HG03139 (cell line): ENCODE measurements around the gene ALOX15.
"Not testable (repeated sequence)": the region's sequence is repeated elsewhere in the genome, so short reads cannot be mapped to it uniquely, and the experiment has no call there.

Source experiments
- ATAC-seq: cut with Tn5 transposase; IDR thresholded peaks from one replicate; pipeline ENCODE4 v1.9.1; 2021; ENCODE audit not compliant: unreplicated experiment

Gene ALOX15

GRCh38 chr17:4620531-4621101 is 20.9 kb downstream of the ALOX15 start:
- no peak for ATAC-seq

DNA sequence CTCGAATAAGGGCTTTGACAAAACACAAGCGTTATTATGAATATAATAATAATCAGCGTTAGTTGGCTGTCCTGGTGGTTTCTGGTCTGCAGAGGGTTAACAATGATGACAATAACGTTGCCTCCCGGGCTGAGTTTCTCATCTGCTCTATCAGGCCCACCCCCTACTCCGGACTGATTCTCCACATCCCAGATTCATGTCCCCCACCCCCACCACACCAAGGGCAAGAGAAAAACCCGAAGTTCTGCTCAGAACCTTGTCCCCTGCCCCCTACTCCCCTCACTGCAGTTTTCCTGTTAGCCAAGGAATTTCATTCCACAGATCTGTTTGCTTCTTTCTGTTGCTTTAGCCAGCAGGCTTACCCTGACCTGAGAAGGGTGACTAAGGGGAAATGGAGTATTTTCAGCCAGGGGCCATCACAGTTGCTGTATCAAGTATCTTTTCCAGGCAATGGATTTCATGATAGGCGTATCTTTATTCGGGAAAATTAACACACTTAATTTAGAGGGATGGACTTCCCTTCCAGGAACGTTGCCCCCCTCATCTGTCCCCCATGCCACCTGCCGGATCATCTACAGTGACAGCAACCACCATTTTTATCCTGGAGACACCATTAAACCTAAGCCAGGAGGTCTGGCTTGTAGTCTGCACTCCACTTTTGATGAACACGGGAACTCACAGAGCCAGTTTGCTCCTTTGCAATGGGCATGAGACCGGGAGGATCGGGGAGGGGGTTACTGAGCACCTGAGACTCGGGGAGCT is 23.7 kb downstream of the ALOX15 start:
- no peak for ATAC-seq

DNA sequence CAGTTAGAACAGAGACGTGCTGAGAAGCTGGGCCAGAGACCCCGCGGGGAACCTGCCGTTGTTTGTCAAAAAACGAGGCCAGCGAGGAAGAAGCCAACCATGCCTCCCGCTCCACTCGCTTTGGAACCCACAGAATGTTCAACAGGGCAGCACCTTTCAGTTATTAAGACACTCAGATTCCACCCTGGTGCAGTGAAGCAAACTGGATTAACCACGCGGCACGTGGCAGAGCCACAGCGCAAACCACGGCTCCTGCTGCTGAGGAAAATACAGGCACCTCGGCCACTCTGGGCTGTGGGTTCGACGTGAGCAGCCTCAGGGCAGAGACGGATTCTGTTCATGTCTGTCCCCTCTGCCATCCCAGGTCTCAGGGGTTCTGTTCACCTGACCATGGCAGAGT is 24.4 kb downstream of the ALOX15 start:
- ATAC-seq: no peak

GRCh38 chr17:4616476-4616875 is 25.0 kb downstream of the ALOX15 start:
- no peak for ATAC-seq

- no peak for ATAC-seq
Measured at GRCh38 chr17:4610656-4611055, 30.8 kb downstream of the ALOX15 start.

- ATAC-seq: no peak
Measured at GRCh38 chr17:4610162-4610561, 31.3 kb downstream of the ALOX15 start.

GRCh38 chr17:4609761-4610160 is 31.7 kb downstream of the ALOX15 start:
- ATAC-seq: no peak

GRCh38 chr17:4607773-4608187 is 33.7 kb downstream of the ALOX15 start:
- no peak for ATAC-seq

GRCh38 chr17:4607261-4607741 is 34.2 kb downstream of the ALOX15 start:
- no peak for ATAC-seq

DNA sequence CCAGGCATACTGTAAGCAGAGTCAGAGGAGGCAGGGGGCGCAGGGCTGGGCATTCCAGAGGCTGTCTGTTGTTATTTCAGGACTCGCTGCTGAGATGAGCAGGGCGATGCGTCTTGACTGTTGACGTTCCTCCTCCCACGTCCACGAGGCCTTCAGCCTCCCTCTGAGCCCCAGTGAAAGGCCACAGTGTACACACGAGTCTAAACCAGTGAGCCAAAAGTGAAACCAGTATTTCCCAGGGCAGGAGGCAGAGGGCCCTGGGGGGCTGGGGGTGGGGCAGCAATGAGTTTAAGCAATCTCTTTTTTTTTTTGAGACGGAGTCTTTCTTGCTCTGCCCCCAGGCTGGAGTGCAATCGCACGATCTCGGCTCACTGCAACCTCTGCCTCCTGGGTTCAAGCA is 35.7 kb downstream of the ALOX15 start:
- ATAC-seq: no peak

- ATAC-seq: not testable (repeated sequence)
Measured at GRCh38 chr17:4604736-4605135, 36.7 kb downstream of the ALOX15 start.

- no peak for ATAC-seq
Measured at GRCh38 chr17:4604111-4604644, 37.3 kb downstream of the ALOX15 start.

GRCh38 chr17:4602041-4602440 is 39.4 kb downstream of the ALOX15 start:
- ATAC-seq: no peak

- ATAC-seq: no peak
Measured at GRCh38 chr17:4601326-4601725, 40.2 kb downstream of the ALOX15 start.

- ATAC-seq: no peak
Measured at GRCh38 chr17:4600563-4600962, 40.9 kb downstream of the ALOX15 start.

GRCh38 chr17:4599505-4600281 is 41.8 kb downstream of the ALOX15 start:
- ATAC-seq: no peak

DNA sequence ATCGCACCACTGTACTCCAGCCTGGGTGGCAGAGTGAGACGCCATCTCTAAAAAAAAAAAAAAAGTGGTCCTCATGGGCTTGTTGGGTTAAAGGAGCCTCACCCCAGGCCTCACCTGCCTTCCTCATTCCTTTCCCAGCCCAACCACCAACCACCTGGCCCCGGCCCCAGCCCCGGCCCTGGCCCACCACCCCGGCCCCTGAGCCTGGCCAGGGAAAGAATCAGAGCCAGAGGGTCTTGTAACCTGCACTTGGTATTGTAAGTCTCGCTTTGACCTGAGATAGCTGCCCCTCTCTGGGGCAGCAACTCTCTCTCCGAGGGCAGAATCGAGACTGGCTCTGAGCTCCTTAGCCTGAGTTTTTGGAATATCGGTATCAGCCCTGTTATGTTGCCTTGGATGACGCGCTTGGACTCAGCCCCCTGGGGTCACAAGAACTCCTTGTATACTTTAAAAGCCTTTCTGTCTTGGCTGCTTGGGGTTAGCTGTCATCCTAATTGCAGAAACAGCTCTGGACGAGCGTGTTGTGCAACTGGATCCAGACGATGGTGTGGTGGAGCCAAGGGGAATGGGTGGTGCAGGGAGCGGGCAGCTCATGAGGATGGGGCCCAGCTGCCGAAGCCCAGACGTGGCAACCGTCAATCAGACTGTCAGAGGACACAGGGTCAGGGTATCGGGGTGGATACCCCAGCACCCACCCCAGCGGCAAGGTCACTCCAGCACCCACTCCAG is 42.5 kb downstream of the ALOX15 start:
- no peak for ATAC-seq

DNA sequence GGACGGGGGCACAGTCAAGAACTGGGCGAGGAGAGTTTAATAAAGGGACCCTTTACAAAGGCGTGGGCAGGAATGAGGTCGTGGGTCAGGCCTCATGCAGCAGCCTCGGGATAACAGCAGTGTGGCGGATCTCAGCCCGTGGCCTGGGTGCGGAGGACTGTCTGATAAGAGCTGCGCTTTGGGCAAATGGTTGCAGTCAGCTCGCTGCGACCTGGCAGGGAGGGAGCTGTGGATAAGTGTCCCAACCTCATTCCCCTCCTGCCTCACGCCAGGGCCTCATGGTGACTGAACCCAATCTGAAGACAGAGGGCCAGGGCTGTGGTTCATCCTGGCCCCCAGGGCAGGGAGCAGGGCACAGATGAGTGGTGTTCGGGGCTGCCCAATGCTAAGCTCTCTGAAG is 43.5 kb downstream of the ALOX15 start:
- ATAC-seq: no peak

GRCh38 chr17:4596636-4597380 is 44.7 kb downstream of the ALOX15 start:
- ATAC-seq: no peak

DNA sequence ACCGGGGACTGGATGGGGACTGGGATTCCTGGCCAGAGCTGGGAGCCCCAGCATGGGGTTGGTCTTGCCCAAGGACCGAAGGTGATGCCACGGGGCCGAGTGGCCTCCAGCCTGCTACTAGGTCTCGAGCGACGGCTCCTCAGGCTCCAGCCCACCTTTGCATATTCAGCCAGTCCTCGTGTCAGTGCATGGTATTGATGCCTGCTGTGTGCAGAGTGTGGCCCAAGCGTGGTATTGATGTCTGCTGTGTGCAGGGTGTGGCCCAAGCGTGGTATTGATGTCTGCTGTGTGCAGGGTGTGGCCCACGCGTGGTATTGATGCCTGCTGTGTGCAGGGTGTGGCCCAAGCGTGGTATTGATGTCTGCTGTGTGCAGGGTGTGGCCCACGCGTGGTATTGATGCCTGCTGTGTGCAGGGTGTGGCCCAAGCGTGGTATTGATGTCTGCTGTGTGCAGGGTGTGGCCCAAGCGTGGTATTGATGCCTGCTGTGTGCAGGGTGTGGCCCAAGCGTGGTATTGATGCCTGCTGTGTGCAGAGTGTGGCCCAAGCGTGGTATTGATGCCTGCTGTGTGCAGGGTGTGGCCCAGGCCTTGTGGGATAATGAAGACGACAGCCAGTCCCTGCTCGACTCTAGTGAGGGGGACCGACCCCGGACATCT is 45.7 kb downstream of the ALOX15 start:
- not testable (repeated sequence) for ATAC-seq
